H1 (cell line): ENCODE results near the gene SEC63. TPM values are rescaled to one million over a fixed set of nuclear protein-coding genes. Genes with fewer than 3 reads are reported as not detected.

Source experiments
- CTCF ChIA-PET: fragments of 300-600 bp; sonication (Branson Sonifier 250); formaldehyde crosslinking; loops from one replicate; lab custom pipeline; 2021; ENCODE audit not compliant: partially characterized antibody; lab: Charles Lee
- POLR2A ChIA-PET: fragments of 300-600 bp; sonication (Branson Sonifier 250); formaldehyde crosslinking; loops from one replicate; lab custom pipeline; 2021; ENCODE audit warnings: inconsistent platforms; ENCODE audit not compliant: partially characterized antibody; lab: Charles Lee
- DNase-seq, 2 experiments: peaks; one replicate each; pipeline versions ENCODE4 v3.0.0 to v3.0.0-alpha.2; 2010 to 2022; ENCODE audit warnings: low spot score in 2 of 2, low read depth in 1 of 2, mixed read lengths in 1 of 2
- FAIRE-seq: peaks from 2 replicates; lab custom pipeline; 2011; peaks lifted over from hg19 to GRCh38; lab: Jason Lieb, UNC
- H2AFZ ChIP-seq: 2 replicates; pipeline ENCODE4 v1.8.1; 2012; ENCODE audit warnings: low read length, inconsistent platforms
- H2AK5ac ChIP-seq: 2 replicates; pipeline ENCODE4 v1.6.1; 2013; ENCODE audit warnings: low read depth, low read length
- H2BK120ac ChIP-seq: replicated peaks from 2 replicates; pipeline ENCODE3; 2013; ENCODE audit warnings: low read depth, low read length, inconsistent platforms
- H2BK12ac ChIP-seq: 2 replicates; pipeline ENCODE4 v1.6.1; 2013; ENCODE audit warnings: low read depth, low read length
- H2BK15ac ChIP-seq: 2 replicates; pipeline ENCODE4 v1.6.1; 2013; ENCODE audit warnings: low read length
- H2BK20ac ChIP-seq: 2 replicates; pipeline ENCODE4 v1.6.1; 2013; ENCODE audit warnings: low read length
- H2BK5ac ChIP-seq: 2 replicates; pipeline ENCODE4 v1.6.1; 2013; ENCODE audit warnings: low read depth, low read length
- H3K14ac ChIP-seq: 2 replicates; pipeline ENCODE4 v1.6.1; 2013; ENCODE audit warnings: inconsistent platforms; ENCODE audit not compliant: insufficient read length
- H3K18ac ChIP-seq: 2 replicates; pipeline ENCODE4 v1.6.1; 2013; ENCODE audit warnings: low read length; ENCODE audit errors: extremely low read depth
- H3K23ac ChIP-seq: 2 replicates; pipeline ENCODE4 v1.6.1; 2013; ENCODE audit warnings: inconsistent platforms; ENCODE audit not compliant: insufficient read length
- H3K23me2 ChIP-seq: 2 replicates; pipeline ENCODE4 v1.6.1; 2013; ENCODE audit warnings: low read depth, low read length
- H3K27ac ChIP-seq: 2 replicates; pipeline ENCODE4 v1.6.1; 2011; ENCODE audit warnings: low read depth, low read length, inconsistent platforms
- H3K27me3 ChIP-seq, 4 experiments: replicated peaks in 1 of 4; 1 replicate in 1 of 4; 2 replicates in 3 of 4; pipeline versions ENCODE4 v1.6.1 to v1.8.1; 2011 to 2013; ENCODE audit warnings: low read length in 3 of 4, mild to moderate bottlenecking in 3 of 4, inconsistent platforms in 2 of 4, mixed read lengths in 2 of 4, moderate library complexity in 1 of 4; ENCODE audit not compliant: control insufficient read depth in 3 of 4, insufficient read depth in 3 of 4; ENCODE audit errors: extremely low read depth in 1 of 4
- H3K36me3 ChIP-seq, 4 experiments: 2 replicates each; pipeline versions ENCODE4 v1.6.1 to v1.8.1; 2011 to 2013; ENCODE audit warnings: mild to moderate bottlenecking in 4 of 4, low read length in 3 of 4, moderate library complexity in 2 of 4, control low read depth in 1 of 4, inconsistent platforms in 1 of 4; ENCODE audit not compliant: insufficient read depth in 4 of 4, control insufficient read depth in 2 of 4
- H3K4ac ChIP-seq: replicated peaks from 2 replicates; pipeline ENCODE3; 2013; ENCODE audit warnings: low read length, low read depth, mixed read lengths, inconsistent platforms; ENCODE audit not compliant: insufficient read length
- H3K4me1 ChIP-seq, 4 experiments: replicated peaks in 1 of 4; 1 replicate in 1 of 4; 2 replicates in 3 of 4; pipeline versions ENCODE4 v1.6.1 to v1.8.1; 2011 to 2013; ENCODE audit warnings: low read length in 3 of 4, inconsistent platforms in 2 of 4, mixed read lengths in 1 of 4; ENCODE audit not compliant: insufficient read depth in 4 of 4, control insufficient read depth in 3 of 4
- H3K4me2 ChIP-seq, 2 experiments: 2 replicates each; pipeline versions ENCODE4 v1.6.1 to v1.8.1; 2011 to 2013; ENCODE audit warnings: low read depth in 2 of 2, low read length in 2 of 2, control low read depth in 1 of 2, inconsistent platforms in 1 of 2, mild to moderate bottlenecking in 1 of 2; ENCODE audit not compliant: insufficient read depth in 1 of 2
- H3K4me3 ChIP-seq, 4 experiments: fragments of 200-600, 300-600 bp in 1 of 4; sonication (generic), shearing (Covaris generic), sonication (Bioruptor Twin) in 1 of 4; 2 replicates each; pipeline versions ENCODE4 v1.5.1 to v1.8.1; 2011 to 2016; ENCODE audit warnings: low read length in 4 of 4, low read depth in 3 of 4, control low read depth in 2 of 4, inconsistent platforms in 2 of 4, mild to moderate bottlenecking in 2 of 4, mixed read lengths in 1 of 4, moderate library complexity in 1 of 4; ENCODE audit not compliant: insufficient read depth in 2 of 4; ENCODE audit errors: extremely low read depth in 1 of 4
- H3K56ac ChIP-seq: replicated peaks from 2 replicates; pipeline ENCODE3; 2013; ENCODE audit warnings: low read depth, mild to moderate bottlenecking, mixed read lengths, low read length, inconsistent platforms; ENCODE audit not compliant: insufficient read length
- H3K79me1 ChIP-seq: 2 replicates; pipeline ENCODE4 v1.6.1; 2013; ENCODE audit warnings: low read depth, low read length, control low read depth
- H3K79me2 ChIP-seq, 2 experiments: 2 replicates each; pipeline versions ENCODE4 v1.6.1 to v1.8.1; 2012 to 2013; ENCODE audit warnings: low read length in 2 of 2, mild to moderate bottlenecking in 2 of 2, inconsistent platforms in 1 of 2; ENCODE audit not compliant: insufficient read depth in 2 of 2, control insufficient read depth in 1 of 2
- H3K9ac ChIP-seq, 4 experiments: replicated peaks in 1 of 4; 1 replicate in 1 of 4; 2 replicates in 3 of 4; pipeline versions ENCODE4 v1.6.1 to v1.8.1; 2011 to 2013; ENCODE audit warnings: low read depth in 3 of 4, low read length in 3 of 4, control low read depth in 2 of 4, mild to moderate bottlenecking in 2 of 4, moderate library complexity in 2 of 4, inconsistent platforms in 1 of 4; ENCODE audit errors: extremely low read depth in 1 of 4
- H3K9me3 ChIP-seq, 2 experiments: 2 replicates each; pipeline versions ENCODE4 v1.6.1 to v1.8.1; 2012 to 2013; ENCODE audit warnings: mild to moderate bottlenecking in 2 of 2, moderate library complexity in 2 of 2, control low read depth in 1 of 2, inconsistent platforms in 1 of 2, low read depth in 1 of 2, low read length in 1 of 2, mixed read lengths in 1 of 2; ENCODE audit not compliant: insufficient read depth in 2 of 2
- H4K20me1 ChIP-seq, 2 experiments: replicated peaks in 1 of 2; 2 replicates each; pipeline versions ENCODE3 to v1.8.1; 2011 to 2013; ENCODE audit warnings: inconsistent platforms in 2 of 2, low read length in 2 of 2, mild to moderate bottlenecking in 1 of 2; ENCODE audit not compliant: insufficient read depth in 2 of 2, control insufficient read depth in 1 of 2
- H4K5ac ChIP-seq: 2 replicates; pipeline ENCODE4 v1.6.1; 2013; ENCODE audit warnings: low read length, low read depth, mixed read lengths, inconsistent platforms; ENCODE audit not compliant: insufficient read length
- H4K8ac ChIP-seq: 2 replicates; pipeline ENCODE4 v1.8.0; 2013; ENCODE audit warnings: mild to moderate bottlenecking, moderate library complexity, low read length, inconsistent platforms; ENCODE audit not compliant: insufficient read depth; ENCODE audit errors: extremely low read depth
- H4K91ac ChIP-seq: replicated peaks from 2 replicates; pipeline ENCODE3; 2013; ENCODE audit warnings: low read length, mixed read lengths, inconsistent platforms; ENCODE audit not compliant: insufficient read length
- BRCA1 ChIP-seq: IDR thresholded peaks from 2 replicates; pipeline ENCODE4 v1.6.1; 2012; ENCODE audit warnings: low read depth, low read length, improper control_type of control experiment
- CHD1 ChIP-seq: IDR thresholded peaks from 2 replicates; pipeline ENCODE4 v1.6.1; 2012; ENCODE audit warnings: low read depth, low read length, improper control_type of control experiment
- CTBP2 ChIP-seq: IDR thresholded peaks from 2 replicates; pipeline ENCODE4 v1.7.0; 2011; ENCODE audit warnings: borderline replicate concordance, mild to moderate bottlenecking, moderate library complexity, mixed read lengths, low read length; ENCODE audit not compliant: insufficient read depth, insufficient read length
- E2F6 ChIP-seq: IDR thresholded peaks from 2 replicates; pipeline ENCODE4 v1.6.1; 2012; ENCODE audit warnings: inconsistent platforms
- HDAC2 ChIP-seq, 2 experiments: fragments of 300-600 bp in 1 of 2; sonication (generic) in 1 of 2; IDR thresholded peaks; 2 replicates each; pipeline ENCODE4 v1.6.1; 2011 to 2012; ENCODE audit warnings: low read depth in 2 of 2, low read length in 2 of 2, mild to moderate bottlenecking in 2 of 2, moderate library complexity in 2 of 2, borderline replicate concordance in 1 of 2, inconsistent platforms in 1 of 2
- HDAC6 ChIP-seq: IDR thresholded peaks from one replicate; pipeline ENCODE4 v1.7.1; 2012; ENCODE audit warnings: low read depth, mild to moderate bottlenecking, inconsistent platforms, low read length, moderate library complexity
- JUN ChIP-seq: IDR thresholded peaks from 2 replicates; pipeline ENCODE4 v1.6.1; 2011; ENCODE audit warnings: low read depth, mild to moderate bottlenecking, improper control_type of control experiment, low read length
- RNF2 ChIP-seq: fragments of 200-900, 300-1000 bp; sonication (generic); IDR thresholded peaks from 2 replicates; pipeline ENCODE4 v1.7.1; 2016; ENCODE audit warnings: borderline replicate concordance, low read depth, mild to moderate bottlenecking, antibody characterized with exemption, low read length; ENCODE audit not compliant: poor library complexity, severe bottlenecking; ENCODE audit errors: missing control alignments
- SP4 ChIP-seq: IDR thresholded peaks from 2 replicates; pipeline ENCODE4 v1.6.1; 2012; ENCODE audit warnings: low read length, inconsistent platforms
- SUZ12 ChIP-seq: fragments of 200-600 bp; sonication (generic); IDR thresholded peaks from 2 replicates; pipeline ENCODE4 v1.6.1; 2012; ENCODE audit warnings: mild to moderate bottlenecking, inconsistent platforms, low read length, moderate library complexity, mixed read lengths
- WGBS, 2 experiments: shearing (Covaris generic) in 1 of 2; methylation state at CpG; one replicate each; pipeline versions ENCODE4 v1.1.6 to v1.1.7; 2013 to 2015; ENCODE audit warnings: low lambda C conversion rate in 2 of 2, mixed read lengths in 2 of 2, inconsistent platforms in 1 of 2, low coverage in 1 of 2, missing lambda C conversion rate in 1 of 2; ENCODE audit not compliant: insufficient replicate concordance in 2 of 2, insufficient coverage in 1 of 2, insufficient read length in 1 of 2; ENCODE audit errors: extremely low coverage in 1 of 2, missing lambda C conversion rate in 1 of 2; 5-methylcytosine and 5-hydroxymethylcytosine counted together
- polyA plus RNA-seq, 7 experiments: library from polyadenylated mRNA; depleted of rRNA in 3 of 7; stranded (reverse) in 5 of 7; unstranded in 2 of 7; fragments of >200 nt in 5 of 7; fragments of 200-250 nt in 2 of 7; gene quantifications; 1 replicate in 5 of 7; 2 replicates in 1 of 7; 4 replicates in 1 of 7; pipeline versions ENCODE4 v1.2.1 to v1.2.3, GENCODE V29; 2011 to 2013; ENCODE audit warnings: missing spikeins in 2 of 7, mixed read lengths in 2 of 7
- total RNA-seq: library from RNA; stranded (reverse); fragmentation: NEBNext Ultra II Directional; extraction: Animal tissue kit (Norgen Biotek cat#: 25700); gene quantifications from 2 replicates; pipeline ENCODE4 v1.2.1, GENCODE V29; 2021

The SEC63 gene
- total and polyA plus RNA-seq, 2 of the 8 experiments (the other 6 are each of a cell fraction or from before 2014, with no cell fraction given) = 17.3 to 121 TPM

GRCh38 chr6:107989166-107990094, 31.4 kb upstream of the SEC63 start:
- Histone ChIP-seq H3K27ac (no peak overlapping the region), H2AK5ac (no peak overlapping the region), H3K9me3 (no peaks in the 10 kb centered on the region), H3K4me2 (no peak overlapping the region), H3K4me3 (no peak overlapping the region), H3K36me3 (no peaks in the 10 kb centered on the region), H3K4me1 (peaks cover 0 to 19% (median 10%) of the 10 kb centered on the region in 4 experiments; a peak in 6 of 7 replicates), H3K79me1 (no peaks in the 10 kb centered on the region), H3K23me2 (no peaks in the 10 kb centered on the region), H4K5ac (no peak overlapping the region), H4K91ac (peak overlapping the region; percentile 52), H3K27me3 (no peaks in the 10 kb centered on the region), H2BK20ac (peak overlapping the region; percentile 34; the same call in 1 of the 2 replicates), H3K14ac (no peak overlapping the region), H2BK120ac (peak overlapping the region; percentile 79), H2AFZ (no peak overlapping the region), H4K8ac (no peak overlapping the region), H3K4ac (no peak overlapping the region), H3K56ac (no peak overlapping the region), H3K23ac (no peak overlapping the region), H2BK5ac (peak overlapping the region; percentile 77; the same call in 1 of the 2 replicates), H3K79me2 (no peaks in the 10 kb centered on the region), H2BK12ac (0 out of 2 replicates have a peak overlapping the region, but pooled peaks have one; percentile 70), H3K9ac (no peak overlapping the region; a peak in 1 of 7 replicates), H4K20me1 (no peaks in the 10 kb centered on the region), H2BK15ac (no peak overlapping the region), H3K18ac (no peak overlapping the region)
- DNase-seq (no peak), FAIRE-seq (no peak)
- 75% methylated on average over 6 of the region's 6 CpGs; no CpG with 5 or more reads in 1 of the 2 experiments for WGBS, 2 experiments
- ChIA-PET POLR2A (interaction anchor here (0.9 kb wide), 1 partner anchor 38 kb away, joined by 3 read pairs; no protein-coding TSS in a partner anchor), CTCF (interaction anchor here (0.9 to 4.8 kb wide), 7 partner anchors 9 to 62 kb away, joined by 3 to 46 read pairs (median 3); no protein-coding TSS in a partner anchor)
- TF ChIP-seq CHD1 = no peak
- no peak for TF ChIP-seq SUZ12
- TF ChIP-seq BRCA1 = no peak
- no peak for TF ChIP-seq HDAC6
- no peak for TF ChIP-seq HDAC2 (IDR thresholded peaks at IDR 0.05; ENCODE audit: borderline replicate concordance in 1 of 2, low read depth in 2 of 2, low read length in 2 of 2)
- no peak for TF ChIP-seq SP4
- no peak for TF ChIP-seq JUN
- no peak for TF ChIP-seq E2F6
- no peak for TF ChIP-seq CTBP2
- no peak for TF ChIP-seq RNF2
